Astrocyte (in vitro differentiated cells and primary cell): ENCODE measurements around the gene CCDC187. TPM values are rescaled to one million over a fixed set of nuclear protein-coding genes. Genes with fewer than 3 reads are reported as not detected.

Source experiments
- DNase-seq: peaks from one replicate; pipeline ENCODE4 v3.0.0-alpha.2; 2010; ENCODE audit warnings: low read depth
- FAIRE-seq: peaks from 2 replicates; lab custom pipeline; 2011; peaks lifted over from hg19 to GRCh38; lab: Jason Lieb, UNC
- H2AFZ ChIP-seq: 2 replicates; pipeline ENCODE4 v1.6.0; 2012; ENCODE audit warnings: low read depth, low read length, inconsistent platforms
- H3K27ac ChIP-seq: 2 replicates; pipeline ENCODE4 v1.5.1; 2011; ENCODE audit warnings: low read depth, low read length, inconsistent platforms
- H3K27me3 ChIP-seq: 2 replicates; pipeline ENCODE4 v1.6.0; 2011; ENCODE audit warnings: low read length, inconsistent platforms; ENCODE audit not compliant: insufficient read depth
- H3K36me3 ChIP-seq: 2 replicates; pipeline ENCODE4 v1.5.1; 2011; ENCODE audit warnings: low read length, inconsistent platforms; ENCODE audit not compliant: insufficient read depth
- H3K4me1 ChIP-seq: 2 replicates; pipeline ENCODE4 v1.5.1; 2011; ENCODE audit warnings: low read length, inconsistent platforms; ENCODE audit not compliant: insufficient read depth
- H3K4me2 ChIP-seq: 2 replicates; pipeline ENCODE4 v1.6.0; 2012; ENCODE audit warnings: low read length, inconsistent platforms
- H3K4me3 ChIP-seq: 2 replicates; pipeline ENCODE4 v1.5.1; 2011; ENCODE audit warnings: low read depth, mild to moderate bottlenecking, low read length, inconsistent platforms; ENCODE audit not compliant: insufficient read depth
- H3K79me2 ChIP-seq: 2 replicates; pipeline ENCODE4 v1.6.0; 2012; ENCODE audit warnings: mild to moderate bottlenecking, low read length, inconsistent platforms; ENCODE audit not compliant: insufficient read depth
- H3K9ac ChIP-seq: 2 replicates; pipeline ENCODE4 v1.6.0; 2012; ENCODE audit warnings: mild to moderate bottlenecking, low read length, inconsistent platforms
- H3K9me3 ChIP-seq: 2 replicates; pipeline ENCODE4 v1.5.1; 2012; ENCODE audit warnings: low read depth, mild to moderate bottlenecking, low read length, inconsistent platforms; ENCODE audit not compliant: insufficient read depth
- H4K20me1 ChIP-seq: 2 replicates; pipeline ENCODE4 v1.6.0; 2012; ENCODE audit warnings: low read length, inconsistent platforms; ENCODE audit not compliant: insufficient read depth
- H3K27ac Mint-ChIP-seq: one replicate; pipeline ENCODE4 v1.8.0; 2021; ENCODE audit warnings: mild to moderate bottlenecking, mixed read lengths; ENCODE audit not compliant: unreplicated experiment
- H3K27me3 Mint-ChIP-seq: one replicate; pipeline ENCODE4 v1.8.0; 2021; ENCODE audit warnings: low read depth, mixed read lengths; ENCODE audit not compliant: unreplicated experiment
- H3K36me3 Mint-ChIP-seq: one replicate; pipeline ENCODE4 v1.8.0; 2021; ENCODE audit warnings: low read depth, mixed read lengths; ENCODE audit not compliant: unreplicated experiment
- H3K4me1 Mint-ChIP-seq: one replicate; pipeline ENCODE4 v1.8.0; 2021; ENCODE audit warnings: low read depth, mixed read lengths; ENCODE audit not compliant: unreplicated experiment
- H3K4me3 Mint-ChIP-seq: one replicate; pipeline ENCODE4 v1.8.0; 2021; ENCODE audit warnings: mild to moderate bottlenecking, moderate library complexity, mixed read lengths; ENCODE audit not compliant: unreplicated experiment
- H3K9me3 Mint-ChIP-seq: one replicate; pipeline ENCODE4 v1.8.0; 2021; ENCODE audit warnings: mild to moderate bottlenecking, mixed read lengths; ENCODE audit not compliant: unreplicated experiment
- EZH2 ChIP-seq: IDR thresholded peaks from 2 replicates; pipeline ENCODE4 v1.6.1; 2012; ENCODE audit warnings: mild to moderate bottlenecking, low read length, inconsistent platforms; ENCODE audit not compliant: insufficient read depth
- total RNA-seq: library from RNA; stranded (reverse); gene quantifications from 2 replicates; pipeline ENCODE4 v1.2.1, GENCODE V29; 2021
- TF ChIP-seq, protein P1 (sequence below): IDR thresholded peaks from 2 replicates; pipeline ENCODE4 v1.5.1; 2011; ENCODE audit warnings: low read depth, mild to moderate bottlenecking, inconsistent platforms, low read length, moderate library complexity; ENCODE audit not compliant: insufficient read depth

The CCDC187 gene
- total RNA-seq, 1 donor from 2014 or later: 0.09 TPM

DNA sequence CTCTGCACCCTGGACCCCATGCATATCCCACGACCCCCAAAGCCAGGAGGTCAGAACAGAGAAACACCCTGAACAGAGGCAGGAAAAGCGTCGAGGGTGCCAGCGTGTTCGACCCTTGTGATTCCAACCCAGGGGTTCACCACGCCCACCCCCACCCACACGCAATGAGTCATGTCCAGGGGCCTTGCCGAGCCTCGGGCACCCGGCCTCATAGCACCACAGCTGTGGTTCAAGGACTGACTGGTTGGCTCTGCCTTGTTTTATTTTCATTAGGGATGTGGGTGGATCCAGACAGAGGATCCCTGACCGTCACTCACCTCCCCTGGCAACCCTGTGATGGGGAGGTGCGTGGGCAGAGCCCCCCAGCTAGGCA lies 48.7 kb downstream of the CCDC187 start:
- H4K20me1 ChIP-seq: no peaks in the 10 kb centered on the region
- H2AFZ ChIP-seq: no peak overlapping the region
- H3K27me3 ChIP-seq: no peaks in the 10 kb centered on the region
- no peaks in the 10 kb centered on the region for H3K79me2 ChIP-seq
- H3K4me1 Mint-ChIP-seq: peaks cover 3% of the 10 kb centered on the region
- peak overlapping the region; percentile 26 for H3K27ac Mint-ChIP-seq
- no peak overlapping the region for H3K4me3 ChIP-seq
- DNase-seq (peak; percentile 40), FAIRE-seq (no peak)
- no peak overlapping the region for H3K4me3 Mint-ChIP-seq
- no peak overlapping the region for H3K9ac ChIP-seq
- H3K4me2 ChIP-seq: peak overlapping the region; percentile 39
- H3K27me3 Mint-ChIP-seq: peaks cover 9% of the 10 kb centered on the region
- no peaks in the 10 kb centered on the region for H3K9me3 Mint-ChIP-seq
- no peaks in the 10 kb centered on the region for H3K36me3 Mint-ChIP-seq
- H3K9me3 ChIP-seq: no peaks in the 10 kb centered on the region
- peaks cover 9% of the 10 kb centered on the region for H3K4me1 ChIP-seq
- TF ChIP-seq, protein P1, sequence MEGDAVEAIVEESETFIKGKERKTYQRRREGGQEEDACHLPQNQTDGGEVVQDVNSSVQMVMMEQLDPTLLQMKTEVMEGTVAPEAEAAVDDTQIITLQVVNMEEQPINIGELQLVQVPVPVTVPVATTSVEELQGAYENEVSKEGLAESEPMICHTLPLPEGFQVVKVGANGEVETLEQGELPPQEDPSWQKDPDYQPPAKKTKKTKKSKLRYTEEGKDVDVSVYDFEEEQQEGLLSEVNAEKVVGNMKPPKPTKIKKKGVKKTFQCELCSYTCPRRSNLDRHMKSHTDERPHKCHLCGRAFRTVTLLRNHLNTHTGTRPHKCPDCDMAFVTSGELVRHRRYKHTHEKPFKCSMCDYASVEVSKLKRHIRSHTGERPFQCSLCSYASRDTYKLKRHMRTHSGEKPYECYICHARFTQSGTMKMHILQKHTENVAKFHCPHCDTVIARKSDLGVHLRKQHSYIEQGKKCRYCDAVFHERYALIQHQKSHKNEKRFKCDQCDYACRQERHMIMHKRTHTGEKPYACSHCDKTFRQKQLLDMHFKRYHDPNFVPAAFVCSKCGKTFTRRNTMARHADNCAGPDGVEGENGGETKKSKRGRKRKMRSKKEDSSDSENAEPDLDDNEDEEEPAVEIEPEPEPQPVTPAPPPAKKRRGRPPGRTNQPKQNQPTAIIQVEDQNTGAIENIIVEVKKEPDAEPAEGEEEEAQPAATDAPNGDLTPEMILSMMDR: no peak
- no peak for TF ChIP-seq EZH2
- no peak overlapping the region for H3K27ac ChIP-seq
- no peaks in the 10 kb centered on the region for H3K36me3 ChIP-seq

DNA sequence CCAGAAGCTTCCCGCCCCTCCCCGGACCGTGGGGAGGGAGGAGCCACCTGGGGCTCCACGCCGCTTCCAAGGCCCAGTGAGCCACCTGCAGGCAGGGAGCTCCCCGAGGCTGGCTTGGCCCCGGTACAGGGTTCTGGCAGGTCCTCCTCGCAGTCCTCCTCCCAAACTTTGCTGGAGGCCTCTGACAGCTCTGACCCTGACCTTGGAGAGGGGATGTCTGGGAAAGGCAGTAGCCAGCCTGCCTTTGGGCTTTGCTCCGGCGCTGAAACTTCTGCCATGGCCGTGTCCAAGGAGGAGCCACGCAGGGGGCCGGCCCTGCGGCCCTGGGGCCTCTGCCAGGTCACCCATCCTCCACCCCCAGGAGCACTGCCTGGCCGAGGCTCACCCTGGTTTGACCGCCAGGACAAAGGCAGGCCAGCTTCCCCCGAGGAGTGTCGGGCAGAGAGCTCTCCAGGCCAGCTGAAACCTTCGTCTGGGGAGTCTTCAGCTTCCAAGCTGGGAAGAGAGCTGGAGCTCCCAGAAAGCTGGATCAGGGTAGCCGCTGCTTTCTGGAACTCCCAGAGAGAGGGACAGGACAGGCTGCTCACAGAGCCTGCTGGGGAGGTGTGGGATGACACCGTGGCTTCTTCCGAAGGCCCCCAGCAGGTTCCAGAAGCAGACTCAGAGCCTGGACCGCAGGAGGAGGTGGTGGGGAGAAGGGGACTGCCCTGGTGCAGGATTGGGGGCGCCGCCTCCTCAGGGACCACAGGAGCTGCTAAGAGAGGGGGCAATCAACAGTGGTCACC lies 49.3 kb downstream of the CCDC187 start:
- H3K4me2 ChIP-seq: peak overlapping the region; percentile 39
- no peaks in the 10 kb centered on the region for H4K20me1 ChIP-seq
- no peaks in the 10 kb centered on the region for H3K36me3 Mint-ChIP-seq
- H3K4me1 ChIP-seq: peaks cover 9% of the 10 kb centered on the region
- no peak overlapping the region for H3K9ac ChIP-seq
- H2AFZ ChIP-seq: no peak overlapping the region
- no peaks in the 10 kb centered on the region for H3K79me2 ChIP-seq
- TF ChIP-seq, protein P1: no peak
- TF ChIP-seq EZH2: no peak
- H3K4me3 ChIP-seq: no peak overlapping the region
- H3K9me3 Mint-ChIP-seq: no peaks in the 10 kb centered on the region
- H3K27ac Mint-ChIP-seq: no peak overlapping the region
- peaks cover 3% of the 10 kb centered on the region for H3K4me1 Mint-ChIP-seq
- no peak for FAIRE-seq
- H3K36me3 ChIP-seq: no peaks in the 10 kb centered on the region
- no peak overlapping the region for H3K4me3 Mint-ChIP-seq
- H3K27me3 ChIP-seq: peaks cover 2% of the 10 kb centered on the region
- peaks cover 13% of the 10 kb centered on the region for H3K27me3 Mint-ChIP-seq
- H3K27ac ChIP-seq: no peak overlapping the region
- DNase-seq: no peak
- H3K9me3 ChIP-seq: no peaks in the 10 kb centered on the region
